ENCODE measurements around the gene ABCA3.
"Not testable (repeated sequence)": the region's sequence is repeated elsewhere in the genome, so short reads cannot be mapped to it uniquely, and the experiment has no call there.

ABCA3 gene

GRCh38 chr16:2277466-2278271 is 62.9 kb downstream of the ABCA3 start:
- DNase-seq = no peak

- DNase-seq = no peak
Observed at GRCh38 chr16:2276368-2277195, 63.9 kb downstream of the ABCA3 start.

DNA sequence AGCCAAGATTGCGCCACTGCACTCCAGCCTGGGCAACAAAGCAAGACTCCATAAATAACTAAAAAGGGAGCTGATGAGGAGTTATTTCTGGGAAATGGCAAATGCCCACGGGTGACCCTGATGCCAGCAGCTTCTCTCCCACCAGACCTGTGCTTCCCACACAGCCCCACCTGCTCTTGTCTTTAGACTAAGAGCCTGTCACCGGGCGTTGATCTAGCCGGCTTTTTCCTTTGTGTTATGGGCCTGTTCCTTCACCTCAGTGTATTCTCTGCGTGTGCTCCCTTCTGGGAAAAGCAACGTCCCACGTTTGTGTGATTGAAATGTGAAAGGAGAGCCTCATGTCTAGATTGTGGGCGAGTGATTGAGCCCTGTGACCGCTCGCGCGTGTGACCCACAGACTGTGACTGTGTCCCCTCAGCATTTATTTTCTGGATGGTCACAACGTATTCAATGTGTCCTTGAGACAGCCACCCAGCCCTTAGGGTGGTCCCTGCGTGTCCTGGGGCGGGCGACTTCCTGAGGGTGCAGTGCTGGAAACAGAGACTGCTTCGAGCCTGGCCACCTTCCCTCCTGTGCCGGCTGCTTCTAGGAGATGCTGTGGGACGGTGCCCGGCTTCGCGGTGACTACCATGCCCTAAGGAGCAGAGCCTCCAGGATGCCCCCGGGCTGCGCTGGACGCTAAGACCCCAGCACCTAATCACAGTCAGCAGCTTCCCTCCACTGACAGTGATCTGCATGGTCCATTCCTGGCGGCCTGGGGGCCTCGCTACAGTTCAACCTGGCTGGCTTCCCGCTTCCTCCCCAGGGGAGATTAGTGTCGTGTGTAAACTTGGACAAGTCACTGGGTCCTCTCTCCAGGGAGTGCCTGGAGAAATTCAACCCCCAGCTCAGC is 64.8 kb downstream of the ABCA3 start:
- no peak for DNase-seq

- DNase-seq = no peak
Observed at GRCh38 chr16:2273931-2274330, 66.6 kb downstream of the ABCA3 start.

GRCh38 chr16:2273484-2273883 is 67.0 kb downstream of the ABCA3 start:
- DNase-seq = no peak

- no peak for DNase-seq
Observed at GRCh38 chr16:2271848-2272461, 68.6 kb downstream of the ABCA3 start.

- no peak for DNase-seq
Observed at GRCh38 chr16:2270588-2271470, 69.7 kb downstream of the ABCA3 start.

DNA sequence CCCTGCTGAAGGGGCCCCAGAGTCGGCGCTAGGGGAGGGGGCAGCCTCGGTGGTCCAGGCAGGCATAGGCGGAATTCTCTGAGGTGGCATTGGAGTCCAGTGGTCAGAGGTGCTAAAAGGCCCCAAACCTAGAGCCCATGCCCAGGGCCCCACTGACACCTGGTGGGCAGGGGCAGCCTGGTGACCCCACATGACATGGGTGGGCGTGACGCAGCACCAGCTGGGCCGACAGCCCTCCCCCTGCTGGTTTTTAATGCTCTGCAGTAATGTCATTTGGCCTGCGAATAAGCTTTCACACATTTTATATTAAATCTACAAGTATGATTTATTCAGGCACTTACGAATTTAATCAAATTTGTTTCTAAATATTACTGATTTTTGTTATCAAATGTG is 70.5 kb downstream of the ABCA3 start:
- no peak for DNase-seq

- peak; percentile 96 for DNase-seq
Observed at GRCh38 chr16:2267913-2268666, 72.4 kb downstream of the ABCA3 start, which contains the start of gene RNPS1. Gene RNPS1 (minus strand): TSS chr16:2268126. CDS start chr16:2264643, 3,483 bp downstream.

- peak; percentile 83 for DNase-seq
Observed at GRCh38 chr16:2267505-2267912, 73.0 kb downstream of the ABCA3 start.

GRCh38 chr16:2266887-2267286 is 73.6 kb downstream of the ABCA3 start:
- DNase-seq = not testable (repeated sequence)

GRCh38 chr16:2263026-2263425 is 77.5 kb downstream of the ABCA3 start:
- DNase-seq = not testable (repeated sequence)

DNA sequence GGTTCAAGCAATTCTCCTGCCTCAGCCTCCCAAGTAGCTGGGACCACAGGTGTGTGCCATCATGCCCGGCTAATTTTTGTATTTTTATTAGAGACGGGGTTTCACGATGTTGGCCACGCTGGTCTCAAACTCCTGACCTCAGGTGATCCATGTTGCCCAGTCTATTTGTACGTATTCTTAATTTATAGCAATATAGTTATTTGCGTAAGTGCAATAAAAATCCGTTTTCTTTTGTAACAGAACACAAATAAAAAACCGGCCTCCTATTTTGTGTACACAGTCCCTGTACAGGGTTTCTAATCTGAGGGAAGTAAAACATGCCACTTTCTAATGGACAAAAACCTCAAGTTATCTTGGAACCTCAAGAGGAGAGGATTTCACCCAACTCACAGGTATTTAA is 80.3 kb downstream of the ABCA3 start:
- no peak for DNase-seq

- not testable (repeated sequence) for DNase-seq
Observed at GRCh38 chr16:2258530-2258929, 82.0 kb downstream of the ABCA3 start.

DNA sequence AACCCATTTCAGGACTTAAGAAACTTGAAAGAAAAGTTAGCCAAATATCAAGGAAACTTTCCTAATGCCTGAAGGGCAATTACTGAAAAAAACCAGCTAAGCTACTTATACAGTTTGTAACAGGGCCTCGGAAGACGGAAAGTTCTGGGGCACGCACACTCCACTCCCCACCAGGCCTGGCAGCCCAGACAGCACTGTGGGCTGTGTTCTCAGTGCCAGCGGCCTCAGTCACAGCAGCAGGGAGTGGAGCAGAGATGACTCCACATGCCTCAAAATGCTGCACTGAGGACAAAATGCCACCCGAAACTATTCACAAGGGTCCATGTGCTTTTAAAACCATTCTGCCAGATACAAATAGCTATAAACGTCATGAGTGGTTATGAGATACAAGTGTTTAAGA is 82.8 kb downstream of the ABCA3 start:
- no peak for DNase-seq

DNA sequence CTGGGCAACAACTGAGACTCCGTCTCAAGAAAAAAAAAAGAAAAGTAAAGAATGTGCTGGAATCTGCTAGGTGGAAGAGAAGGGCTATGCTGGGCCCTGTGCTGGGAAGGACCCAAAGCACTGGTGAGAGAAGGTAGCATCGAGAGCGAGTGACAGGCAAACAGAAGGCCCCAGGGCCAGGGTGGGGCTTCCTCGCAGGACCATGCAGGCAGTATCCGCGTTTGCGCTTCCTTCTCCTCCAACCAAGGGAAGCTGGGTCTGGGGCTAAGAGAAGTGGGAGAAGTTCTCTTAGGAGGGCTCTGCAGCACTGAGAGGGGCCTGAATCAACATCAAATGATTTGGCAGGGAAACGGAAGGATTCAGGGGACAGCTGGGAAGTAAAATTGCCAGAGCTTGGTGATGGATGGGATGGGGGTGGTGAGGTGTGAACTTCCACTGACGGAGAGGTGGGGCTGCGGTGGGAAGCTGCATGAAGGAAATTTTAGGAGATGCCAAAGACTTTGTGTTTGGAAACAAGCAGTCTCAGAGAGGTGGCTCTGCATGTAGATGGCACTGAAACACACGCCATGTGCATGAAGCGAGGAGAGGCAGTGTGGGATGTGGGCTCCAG is 83.9 kb downstream of the ABCA3 start:
- DNase-seq = no peak

DNA sequence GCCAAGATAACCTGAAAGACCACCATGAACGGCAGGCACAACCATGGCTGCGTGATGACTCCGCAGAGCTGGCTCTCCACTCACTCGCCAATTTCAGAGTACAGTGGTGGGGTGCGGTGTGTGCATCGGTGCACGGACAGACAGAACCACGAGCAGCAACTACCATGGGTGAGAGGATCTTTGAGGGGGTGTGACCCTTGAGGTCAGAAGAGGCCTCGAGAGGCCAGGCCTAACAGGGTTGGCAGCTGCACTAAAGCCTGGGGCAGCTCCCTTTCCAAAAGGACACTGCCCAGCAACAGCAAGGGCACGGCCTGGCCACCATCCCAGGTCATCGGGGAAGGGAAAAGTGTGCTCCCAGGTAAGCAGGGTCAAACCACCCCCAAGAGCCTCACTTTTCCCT is 87.2 kb downstream of the ABCA3 start:
- no peak for DNase-seq

- DNase-seq = no peak
Observed at GRCh38 chr16:2252806-2253148, 87.8 kb downstream of the ABCA3 start.

DNA sequence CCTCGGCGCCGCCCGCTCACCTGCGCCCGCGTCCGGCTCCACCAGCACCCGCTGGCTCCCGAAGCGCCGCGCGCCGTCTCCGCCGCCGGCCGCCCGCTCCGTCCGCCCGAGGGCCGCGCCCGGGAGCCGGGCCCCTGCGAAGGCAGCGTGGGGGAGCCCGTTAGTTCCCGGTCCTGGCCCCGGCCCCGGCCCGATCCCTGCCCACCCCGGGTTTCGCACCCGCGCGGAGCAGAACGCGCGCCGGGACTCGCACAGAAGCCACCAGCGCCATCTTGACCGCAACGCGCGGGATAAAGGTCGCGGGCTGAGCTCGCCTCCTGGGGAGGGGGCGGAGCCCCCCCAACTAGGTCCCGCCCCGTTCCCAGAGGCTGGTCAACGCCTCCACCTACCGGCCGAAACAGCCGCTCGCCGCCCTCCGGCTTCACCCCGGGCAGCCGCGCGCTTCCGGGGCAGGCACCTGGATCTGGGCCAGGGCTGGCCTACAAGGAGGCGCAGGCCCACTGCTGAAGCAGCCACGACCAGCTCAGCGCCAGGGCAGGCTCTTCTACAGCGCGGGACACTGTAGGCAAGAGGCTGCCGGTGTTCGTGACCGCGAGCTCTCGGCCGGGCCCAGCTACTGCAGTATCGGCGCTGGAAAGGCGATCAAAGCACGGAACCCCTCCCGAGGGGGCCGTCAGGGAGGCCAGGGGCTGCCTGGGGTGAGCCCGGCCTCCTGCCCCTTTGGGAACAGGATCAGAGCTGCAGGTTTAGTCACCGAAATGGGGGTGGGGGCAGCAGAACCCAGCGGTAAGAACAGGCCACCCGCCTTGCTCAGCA is 89.0 kb downstream of the ABCA3 start, which contains the start of gene ECI1:
Gene ECI1 (minus strand): TSS at position 292 of the 816 bp plus-strand sequence. CDS start 21 bp downstream, at position 271.
- peak; percentile 97 for DNase-seq
